ENCODE measurements around the gene INTS7.

INTS7 gene

DNA sequence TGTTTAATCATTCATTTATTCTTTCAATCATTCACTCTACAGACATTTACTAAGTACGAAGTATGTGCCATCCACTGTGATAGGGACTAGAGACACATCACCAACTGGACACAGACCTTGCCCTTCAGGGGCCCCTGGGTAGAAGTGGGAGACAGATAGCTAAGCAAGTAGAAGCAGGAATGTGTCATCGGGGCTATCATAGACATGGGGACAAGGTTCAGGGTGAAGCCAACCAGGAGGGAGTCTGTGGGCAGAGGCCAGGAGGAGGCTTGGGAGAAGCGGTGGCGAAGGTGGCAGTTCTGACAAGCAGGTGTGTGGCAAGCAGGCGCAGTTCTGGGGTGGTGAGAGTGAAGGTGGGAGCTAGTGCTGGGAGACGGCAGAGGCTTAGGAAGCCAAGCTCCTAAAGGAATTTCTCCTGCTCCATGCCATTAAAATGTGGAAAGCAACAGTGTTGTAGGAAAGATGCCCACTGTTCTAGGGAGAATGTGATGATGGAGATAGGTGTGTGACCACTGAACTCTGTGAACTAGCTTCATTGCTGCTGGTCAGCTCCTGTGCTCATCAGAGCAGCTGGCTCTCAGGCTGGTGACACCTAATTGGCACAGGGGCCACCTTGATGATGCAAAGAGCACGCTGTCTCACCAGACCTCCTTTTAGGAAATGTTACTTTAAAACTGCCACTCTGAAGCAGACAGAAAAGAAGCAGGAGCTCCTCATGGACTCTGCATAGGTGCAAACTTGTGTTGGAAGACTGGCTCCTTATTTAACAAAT, 125.1 kb downstream of the INTS7 start:
- TF ChIP-seq, protein P1, sequence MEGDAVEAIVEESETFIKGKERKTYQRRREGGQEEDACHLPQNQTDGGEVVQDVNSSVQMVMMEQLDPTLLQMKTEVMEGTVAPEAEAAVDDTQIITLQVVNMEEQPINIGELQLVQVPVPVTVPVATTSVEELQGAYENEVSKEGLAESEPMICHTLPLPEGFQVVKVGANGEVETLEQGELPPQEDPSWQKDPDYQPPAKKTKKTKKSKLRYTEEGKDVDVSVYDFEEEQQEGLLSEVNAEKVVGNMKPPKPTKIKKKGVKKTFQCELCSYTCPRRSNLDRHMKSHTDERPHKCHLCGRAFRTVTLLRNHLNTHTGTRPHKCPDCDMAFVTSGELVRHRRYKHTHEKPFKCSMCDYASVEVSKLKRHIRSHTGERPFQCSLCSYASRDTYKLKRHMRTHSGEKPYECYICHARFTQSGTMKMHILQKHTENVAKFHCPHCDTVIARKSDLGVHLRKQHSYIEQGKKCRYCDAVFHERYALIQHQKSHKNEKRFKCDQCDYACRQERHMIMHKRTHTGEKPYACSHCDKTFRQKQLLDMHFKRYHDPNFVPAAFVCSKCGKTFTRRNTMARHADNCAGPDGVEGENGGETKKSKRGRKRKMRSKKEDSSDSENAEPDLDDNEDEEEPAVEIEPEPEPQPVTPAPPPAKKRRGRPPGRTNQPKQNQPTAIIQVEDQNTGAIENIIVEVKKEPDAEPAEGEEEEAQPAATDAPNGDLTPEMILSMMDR (IDR thresholded peaks at IDR 0.05; ENCODE audit: control extremely low read depth, extremely low read depth, low read depth, missing control alignments) = no peak
- CTCF ChIA-PET = interaction anchor here (0.6 to 1.4 kb wide), 6 partner anchors 9 to 545 kb away, joined by 3 to 4 read pairs (median 3); partner anchors contain the start of genes DTL and INTS7
- DNase-seq (ENCODE audit: extremely low spot score) = no peak
- POLR2A ChIA-PET = no interaction called here

GRCh38 chr1:211909395-211909794, 126.0 kb downstream of the INTS7 start:
- ChIA-PET CTCF (no interaction called here), POLR2A (no interaction called here)
- DNase-seq (ENCODE audit: extremely low spot score) = no peak
- TF ChIP-seq, protein P1 (IDR thresholded peaks at IDR 0.05; ENCODE audit: control extremely low read depth, extremely low read depth, low read depth, missing control alignments) = no peak

DNA sequence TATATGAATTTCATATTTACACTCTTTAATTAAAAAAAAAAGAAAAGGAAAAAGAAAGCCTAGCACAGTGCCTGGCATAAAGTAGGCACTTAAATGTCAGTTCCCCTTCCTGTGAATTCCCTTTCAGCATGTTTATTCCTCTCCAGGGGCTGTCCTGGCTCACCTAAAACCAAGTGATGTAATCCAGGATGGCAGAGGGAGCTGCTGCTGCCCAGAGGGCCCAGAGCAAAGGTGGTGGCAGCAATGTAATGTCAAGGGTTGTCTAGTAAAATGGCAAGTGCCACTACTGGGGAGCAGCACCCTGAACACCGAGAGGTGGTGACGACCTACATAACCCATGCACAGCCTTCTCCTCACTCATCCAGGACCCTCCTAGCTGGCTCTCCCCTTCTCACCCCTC, 126.4 kb downstream of the INTS7 start:
- no peak for DNase-seq (ENCODE audit: extremely low spot score)
- TF ChIP-seq, protein P1 (IDR thresholded peaks at IDR 0.05; ENCODE audit: control extremely low read depth, extremely low read depth, low read depth, missing control alignments) = no peak
- ChIA-PET CTCF (interaction anchor here (1.9 kb wide), 1 partner anchor 19 kb away, joined by 4 read pairs; no protein-coding TSS in a partner anchor), POLR2A (no interaction called here)

DNA sequence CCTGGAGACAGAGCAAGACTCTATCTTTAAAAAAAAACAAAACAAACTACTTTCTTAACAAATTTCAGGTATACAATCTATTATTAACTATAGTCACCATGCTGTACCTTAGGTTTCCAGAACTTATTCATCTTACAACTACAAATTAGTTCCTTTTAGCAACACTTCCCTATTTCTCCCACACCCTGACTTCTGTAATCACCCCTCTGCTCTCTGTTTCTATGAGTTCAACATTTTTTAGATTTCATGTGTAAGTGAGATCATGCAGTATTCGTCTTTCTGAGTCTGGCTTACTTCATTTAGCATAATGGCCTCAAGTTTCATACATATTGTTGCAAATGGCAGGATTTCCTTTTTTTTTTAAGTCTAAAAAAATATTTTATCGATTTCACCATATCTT, 126.9 kb downstream of the INTS7 start:
- ChIA-PET POLR2A (no interaction called here), CTCF (interaction anchor here (1.9 kb wide), 1 partner anchor 19 kb away, joined by 4 read pairs; no protein-coding TSS in a partner anchor)
- DNase-seq (ENCODE audit: extremely low spot score) = peak; percentile 45
- TF ChIP-seq, protein P1 (IDR thresholded peaks at IDR 0.05; ENCODE audit: control extremely low read depth, extremely low read depth, low read depth, missing control alignments) = no peak

GRCh38 chr1:211903490-211904245, 131.7 kb downstream of the INTS7 start:
- DNase-seq (ENCODE audit: extremely low spot score) = no peak
- CTCF ChIA-PET = interaction anchor here (0.7 to 3.3 kb wide), 4 partner anchors 11 to 131 kb away, joined by 3 to 16 read pairs (median 6); partner anchors contain the start of genes DTL and INTS7
- TF ChIP-seq, protein P1 (IDR thresholded peaks at IDR 0.05; ENCODE audit: control extremely low read depth, extremely low read depth, low read depth, missing control alignments) = no peak
- POLR2A ChIA-PET = no interaction called here

DNA sequence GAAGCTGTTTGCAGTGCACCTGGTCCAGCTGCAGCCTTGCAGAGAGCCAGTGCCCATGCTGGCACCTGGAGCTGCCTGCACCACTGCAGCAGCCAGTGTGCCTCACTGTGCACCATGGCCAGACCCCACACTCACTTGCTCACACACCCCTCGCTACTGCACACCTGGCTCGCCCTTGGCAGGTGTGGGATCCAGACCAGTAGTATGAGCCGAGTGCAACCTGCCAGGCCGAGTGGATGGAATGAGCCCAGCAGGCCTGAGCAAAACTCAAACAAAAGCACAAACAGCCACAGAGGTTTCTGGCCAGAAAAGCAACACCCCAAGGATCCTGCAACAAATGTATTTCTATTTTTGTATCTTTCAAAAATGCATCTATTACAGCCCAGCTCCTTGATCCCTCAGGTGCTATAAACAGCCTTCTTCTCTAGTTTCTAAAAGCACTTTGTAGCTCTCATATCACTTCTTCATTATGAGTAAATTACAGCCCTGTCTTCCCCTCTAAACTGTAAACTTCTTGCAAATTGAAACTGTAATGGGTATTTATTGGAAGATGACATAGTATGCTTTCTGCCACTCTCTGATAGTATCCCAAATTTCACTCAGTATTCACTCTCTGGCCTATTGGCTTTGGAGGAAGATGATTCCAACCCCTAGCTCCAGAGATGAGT, 132.6 kb downstream of the INTS7 start:
- ChIA-PET CTCF (interaction anchor here (0.7 to 3.4 kb wide), 6 partner anchors 10 to 204 kb away, joined by 3 to 16 read pairs (median 6); partner anchors contain the start of genes DTL and INTS7), POLR2A (no interaction called here)
- no peak for DNase-seq (ENCODE audit: extremely low spot score)
- TF ChIP-seq, protein P1 (IDR thresholded peaks at IDR 0.05; ENCODE audit: control extremely low read depth, extremely low read depth, low read depth, missing control alignments) = no peak

Measured in GM10248 (cell line).